ENCODE measurements around the gene GAS6.

GAS6 gene

GRCh38 chr13:113815151-113816058 lies 48.5 kb downstream of the GAS6 start:
- H3K4me3 ChIP-seq (ENCODE audit: low read length) = peak overlapping the region; percentile 69; the same call in 1 of the 2 replicates
- TF ChIP-seq ZNF274 (IDR thresholded peaks at IDR 0.05; ENCODE audit: low read depth, low read length) = no peak

GRCh38 chr13:113814435-113814821 lies 49.4 kb downstream of the GAS6 start:
- no peak overlapping the region for H3K4me3 ChIP-seq (ENCODE audit: low read length)
- no peak for TF ChIP-seq ZNF274 (IDR thresholded peaks at IDR 0.05; ENCODE audit: low read depth, low read length)

GRCh38 chr13:113813749-113814434 lies 50.0 kb downstream of the GAS6 start:
- no peak for TF ChIP-seq ZNF274 (IDR thresholded peaks at IDR 0.05; ENCODE audit: low read depth, low read length)
- H3K4me3 ChIP-seq (ENCODE audit: low read length) = no peak overlapping the region

- no peak overlapping the region for H3K4me3 ChIP-seq (ENCODE audit: low read length)
- no peak for TF ChIP-seq ZNF274 (IDR thresholded peaks at IDR 0.05; ENCODE audit: low read depth, low read length)
Measured at GRCh38 chr13:113813070-113813748, 50.7 kb downstream of the GAS6 start.

- no peak for TF ChIP-seq ZNF274 (IDR thresholded peaks at IDR 0.05; ENCODE audit: low read depth, low read length)
- H3K4me3 ChIP-seq (ENCODE audit: low read length) = no peak overlapping the region
Measured at GRCh38 chr13:113812178-113813040, 51.5 kb downstream of the GAS6 start.

- TF ChIP-seq ZNF274 (IDR thresholded peaks at IDR 0.05; ENCODE audit: low read depth, low read length) = no peak
- H3K4me3 ChIP-seq (ENCODE audit: low read length) = no peak overlapping the region
Measured at GRCh38 chr13:113811081-113811928, 52.6 kb downstream of the GAS6 start.

- TF ChIP-seq ZNF274 (IDR thresholded peaks at IDR 0.05; ENCODE audit: low read depth, low read length) = no peak
Measured at GRCh38 chr13:113810640-113811039, 53.2 kb downstream of the GAS6 start.

GRCh38 chr13:113809934-113810333 lies 53.9 kb downstream of the GAS6 start:
- H3K4me3 ChIP-seq (ENCODE audit: low read length) = no peak overlapping the region
- no peak for TF ChIP-seq ZNF274 (IDR thresholded peaks at IDR 0.05; ENCODE audit: low read depth, low read length)

More at GRCh38 chr13:113810640-113811039, 53.2 kb downstream of the GAS6 start:
- H3K4me3 ChIP-seq (ENCODE audit: low read length) = no peak overlapping the region

GRCh38 chr13:113808058-113808834 lies 55.6 kb downstream of the GAS6 start:
- no peak overlapping the region for H3K4me3 ChIP-seq (ENCODE audit: low read length)
- no peak for TF ChIP-seq ZNF274 (IDR thresholded peaks at IDR 0.05; ENCODE audit: low read depth, low read length)

- no peak for TF ChIP-seq ZNF274 (IDR thresholded peaks at IDR 0.05; ENCODE audit: low read depth, low read length)
- no peak overlapping the region for H3K4me3 ChIP-seq (ENCODE audit: low read length)
Measured at GRCh38 chr13:113806526-113806925, 57.4 kb downstream of the GAS6 start.

GRCh38 chr13:113806104-113806471 lies 57.8 kb downstream of the GAS6 start:
- TF ChIP-seq ZNF274 (IDR thresholded peaks at IDR 0.05; ENCODE audit: low read depth, low read length) = no peak
- H3K4me3 ChIP-seq (ENCODE audit: low read length) = no peak overlapping the region

GRCh38 chr13:113805431-113806103 lies 58.3 kb downstream of the GAS6 start:
- no peak for TF ChIP-seq ZNF274 (IDR thresholded peaks at IDR 0.05; ENCODE audit: low read depth, low read length)
- H3K4me3 ChIP-seq (ENCODE audit: low read length) = no peak overlapping the region
